Activated CD8-positive, alpha-beta T cell treated with anti-CD3 and anti-CD28 coated beads for 36 hours (primary cell): Measurements from ENCODE around the gene SLC6A19. TPM values are rescaled to one million over a fixed set of nuclear protein-coding genes. Genes with fewer than 3 reads are reported as not detected.

ENCODE experiments used
- ATAC-seq: fragments of 200-7000 bp; cut with Tn5 transposase; one replicate; pipeline ENCODE4 v1.10.0; 2021; ENCODE audit warnings: mild to moderate bottlenecking, moderate library complexity
- CTCF ChIA-PET: fragments of 350-600 bp; sonication (Branson Sonifier 250); formaldehyde crosslinking; loops from one replicate; lab custom pipeline; 2021; ENCODE audit warnings: antibody characterized with exemption; lab: Charles Lee
- POLR2A ChIA-PET: fragments of 350-600 bp; sonication (Branson Sonifier 250); formaldehyde crosslinking; loops from one replicate; lab custom pipeline; 2021; ENCODE audit warnings: antibody characterized with exemption; lab: Charles Lee
- DNase-seq: peaks from one replicate; pipeline ENCODE4 v3.0.0-alpha.2; 2020
- H3K27ac Mint-ChIP-seq: one replicate; pipeline ENCODE4 v1.8.0; 2021; ENCODE audit warnings: mild to moderate bottlenecking, mixed read lengths
- H3K27me3 Mint-ChIP-seq: one replicate; pipeline ENCODE4 v1.8.0; 2021; ENCODE audit warnings: mixed read lengths
- H3K36me3 Mint-ChIP-seq: one replicate; pipeline ENCODE4 v1.8.0; 2021; ENCODE audit warnings: low read depth, mixed read lengths
- H3K4me1 Mint-ChIP-seq: one replicate; pipeline ENCODE4 v1.8.0; 2021; ENCODE audit warnings: low read depth, mixed read lengths
- H3K4me3 Mint-ChIP-seq: one replicate; pipeline ENCODE4 v1.8.0; 2021; ENCODE audit warnings: mild to moderate bottlenecking, moderate library complexity, mixed read lengths
- H3K9me3 Mint-ChIP-seq: one replicate; pipeline ENCODE4 v1.8.0; 2021; ENCODE audit warnings: mixed read lengths
- intact Hi-C: fragments of 100-400 bp; cut with micrococcal nuclease; formaldehyde crosslinking; loops from one replicate; pipeline ENCODE4 v1.10.0; 2022
- total RNA-seq, 2 experiments: library from RNA; stranded (reverse); gene quantifications; one replicate each; pipeline ENCODE4 v1.2.3, GENCODE V29; 2021
- TF ChIP-seq, protein P1 (sequence below): fragments of 200-600 bp; IDR thresholded peaks from one replicate; pipeline ENCODE4 v1.8.0; 2022; ENCODE audit warnings: antibody characterized with exemption, mild to moderate bottlenecking

SLC6A19 gene
- total RNA-seq, 2 experiments from 2014 or later, result not detected

DNA sequence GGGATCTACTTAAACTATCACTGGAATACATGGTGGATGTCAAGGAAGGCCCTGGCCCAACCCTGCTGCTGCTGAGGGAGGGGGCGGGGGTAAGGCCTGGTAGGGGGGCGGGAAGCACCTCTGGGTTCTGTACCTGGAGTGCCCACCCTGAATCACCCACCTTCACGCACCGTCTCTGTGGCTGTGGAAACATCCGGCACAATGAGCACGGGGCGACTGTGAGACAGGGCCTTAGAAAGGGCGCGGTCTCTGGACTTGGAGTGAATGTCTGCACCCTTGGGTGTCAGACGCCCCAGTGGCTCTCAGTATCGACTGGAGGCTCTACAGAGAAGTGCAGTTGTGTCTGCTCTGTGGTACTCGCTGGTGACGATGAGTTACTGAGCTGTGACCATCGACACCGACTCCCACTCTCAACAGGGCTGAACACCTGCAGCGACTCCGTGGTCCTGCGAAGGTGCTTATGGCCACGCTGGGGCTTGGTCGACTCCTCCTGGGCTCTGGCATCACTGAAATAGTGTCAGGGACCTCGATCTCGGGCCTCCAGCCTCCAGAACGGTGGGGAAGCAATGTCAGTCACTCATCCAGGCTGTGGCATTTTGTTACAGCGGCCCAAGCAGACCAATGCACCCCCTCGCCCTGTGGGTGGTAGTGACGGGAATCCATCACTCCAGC is 25.5 kb upstream of the SLC6A19 start:
- CTCF ChIA-PET, result no interaction called here

DNA sequence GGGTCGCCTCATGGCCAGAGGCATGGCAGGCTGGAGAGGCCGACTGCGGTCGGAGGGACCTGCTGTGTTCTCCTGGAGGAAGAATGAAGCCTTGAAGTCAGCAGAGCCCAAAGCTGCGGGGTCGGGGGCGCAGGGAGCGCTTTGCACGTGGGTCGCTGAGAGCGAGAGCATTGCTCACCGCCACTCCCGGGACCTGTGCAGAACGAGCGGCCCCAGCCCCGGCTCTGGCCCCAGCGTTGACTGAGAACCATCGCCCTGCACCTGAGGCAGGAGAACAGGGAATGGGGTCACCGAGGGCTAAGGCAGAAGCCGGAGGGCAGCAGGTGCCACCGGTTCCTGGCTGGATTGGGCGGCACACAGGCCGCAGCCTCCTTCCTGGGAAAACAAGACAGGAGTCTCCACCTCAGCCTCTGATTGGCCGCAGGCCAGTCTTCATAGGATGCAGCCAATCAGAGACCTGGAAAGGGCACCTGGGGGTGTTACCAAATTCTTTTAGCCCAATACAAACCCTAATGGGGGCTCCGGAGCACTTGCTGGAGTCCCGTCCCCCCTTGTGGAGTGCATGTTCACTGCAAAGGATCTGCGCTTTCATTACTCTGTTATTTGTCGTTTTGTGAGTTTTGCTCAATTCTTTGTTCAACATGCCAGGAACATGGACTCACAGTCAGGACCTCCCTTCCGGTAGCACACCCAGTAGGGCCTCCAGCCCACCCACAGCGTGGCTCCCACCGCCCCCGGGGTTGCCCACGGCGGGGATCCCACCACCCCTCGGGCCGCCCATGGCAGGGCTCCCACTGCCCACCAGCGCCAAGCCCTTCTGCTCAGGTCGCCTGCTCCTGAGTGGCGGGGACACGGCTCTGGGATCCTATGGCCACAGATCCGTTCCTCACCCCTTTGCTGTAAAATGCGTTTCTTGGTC is 24.7 kb upstream of the SLC6A19 start:
- H3K36me3 Mint-ChIP-seq, result no peaks in the 10 kb centered on the region

More for the DNA sequence above, 25.5 kb upstream of the SLC6A19 start:
- Mint-ChIP-seq H3K27ac (no peak overlapping the region), H3K36me3 (no peaks in the 10 kb centered on the region), H3K4me3 (no peak overlapping the region), H3K4me1 (peaks cover 5% of the 10 kb centered on the region), H3K9me3 (no peaks in the 10 kb centered on the region), H3K27me3 (no peaks in the 10 kb centered on the region)
- POLR2A ChIA-PET, result no interaction called here
- no peak for ATAC-seq
- intact Hi-C loops, result no loop called here
- TF ChIP-seq, protein P1, sequence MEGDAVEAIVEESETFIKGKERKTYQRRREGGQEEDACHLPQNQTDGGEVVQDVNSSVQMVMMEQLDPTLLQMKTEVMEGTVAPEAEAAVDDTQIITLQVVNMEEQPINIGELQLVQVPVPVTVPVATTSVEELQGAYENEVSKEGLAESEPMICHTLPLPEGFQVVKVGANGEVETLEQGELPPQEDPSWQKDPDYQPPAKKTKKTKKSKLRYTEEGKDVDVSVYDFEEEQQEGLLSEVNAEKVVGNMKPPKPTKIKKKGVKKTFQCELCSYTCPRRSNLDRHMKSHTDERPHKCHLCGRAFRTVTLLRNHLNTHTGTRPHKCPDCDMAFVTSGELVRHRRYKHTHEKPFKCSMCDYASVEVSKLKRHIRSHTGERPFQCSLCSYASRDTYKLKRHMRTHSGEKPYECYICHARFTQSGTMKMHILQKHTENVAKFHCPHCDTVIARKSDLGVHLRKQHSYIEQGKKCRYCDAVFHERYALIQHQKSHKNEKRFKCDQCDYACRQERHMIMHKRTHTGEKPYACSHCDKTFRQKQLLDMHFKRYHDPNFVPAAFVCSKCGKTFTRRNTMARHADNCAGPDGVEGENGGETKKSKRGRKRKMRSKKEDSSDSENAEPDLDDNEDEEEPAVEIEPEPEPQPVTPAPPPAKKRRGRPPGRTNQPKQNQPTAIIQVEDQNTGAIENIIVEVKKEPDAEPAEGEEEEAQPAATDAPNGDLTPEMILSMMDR, result no peak
- DNase-seq, result no peak

DNA sequence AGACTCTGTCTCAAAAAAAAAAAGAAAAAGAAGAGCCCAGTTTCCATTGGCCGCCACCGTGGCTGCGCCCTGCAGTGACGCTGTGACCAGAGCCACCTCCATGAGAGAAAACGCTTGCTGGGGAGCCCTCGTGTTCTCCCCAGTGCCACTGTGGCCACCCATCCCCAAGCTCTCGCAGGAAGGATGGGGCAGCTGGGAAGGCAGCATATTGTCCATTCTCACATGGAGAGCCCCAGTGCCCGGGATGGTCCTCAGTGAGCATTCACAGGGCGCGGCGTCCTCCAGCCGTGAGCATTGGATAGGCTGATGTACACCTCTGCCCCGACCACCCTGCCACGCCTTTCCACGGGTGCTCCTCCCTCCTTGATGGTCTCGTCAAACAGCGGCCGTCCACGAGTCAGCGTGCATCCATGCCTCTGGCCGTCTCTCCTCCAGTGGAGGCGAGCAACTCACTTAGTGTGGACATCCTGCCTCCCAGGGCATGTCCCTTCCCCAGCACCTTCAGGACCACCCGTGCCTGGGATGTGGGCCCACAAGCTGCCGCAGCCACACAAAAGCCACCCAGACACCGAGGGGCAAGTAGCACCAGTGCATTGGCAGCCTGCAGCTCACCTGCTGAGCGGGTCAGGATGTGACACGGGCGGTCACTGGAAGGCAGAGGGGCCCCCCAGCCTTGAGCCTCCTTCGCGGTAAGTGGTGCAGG is 23.4 kb upstream of the SLC6A19 start:
- ChIA-PET CTCF (no interaction called here), POLR2A (no interaction called here)
- TF ChIP-seq, protein P1, result no peak
- H3K4me1 Mint-ChIP-seq, result peaks cover 3% of the 10 kb centered on the region
- no peaks in the 10 kb centered on the region for H3K36me3 Mint-ChIP-seq
- no peak for ATAC-seq
- no peaks in the 10 kb centered on the region for H3K27me3 Mint-ChIP-seq
- H3K9me3 Mint-ChIP-seq, result no peaks in the 10 kb centered on the region
- no peak overlapping the region for H3K27ac Mint-ChIP-seq
- no peak overlapping the region for H3K4me3 Mint-ChIP-seq
- DNase-seq, result no peak
- intact Hi-C loops, result no loop called here

More for the DNA sequence above, 24.7 kb upstream of the SLC6A19 start:
- Mint-ChIP-seq H3K9me3 (no peaks in the 10 kb centered on the region), H3K4me1 (peaks cover 5% of the 10 kb centered on the region), H3K27ac (no peak overlapping the region), H3K4me3 (no peak overlapping the region), H3K27me3 (no peaks in the 10 kb centered on the region)
- DNase-seq (no peak), ATAC-seq (no peak)
- TF ChIP-seq, protein P1, result no peak
- intact Hi-C loops, result no loop called here
- CTCF ChIA-PET, result no interaction called here
- POLR2A ChIA-PET, result no interaction called here

DNA sequence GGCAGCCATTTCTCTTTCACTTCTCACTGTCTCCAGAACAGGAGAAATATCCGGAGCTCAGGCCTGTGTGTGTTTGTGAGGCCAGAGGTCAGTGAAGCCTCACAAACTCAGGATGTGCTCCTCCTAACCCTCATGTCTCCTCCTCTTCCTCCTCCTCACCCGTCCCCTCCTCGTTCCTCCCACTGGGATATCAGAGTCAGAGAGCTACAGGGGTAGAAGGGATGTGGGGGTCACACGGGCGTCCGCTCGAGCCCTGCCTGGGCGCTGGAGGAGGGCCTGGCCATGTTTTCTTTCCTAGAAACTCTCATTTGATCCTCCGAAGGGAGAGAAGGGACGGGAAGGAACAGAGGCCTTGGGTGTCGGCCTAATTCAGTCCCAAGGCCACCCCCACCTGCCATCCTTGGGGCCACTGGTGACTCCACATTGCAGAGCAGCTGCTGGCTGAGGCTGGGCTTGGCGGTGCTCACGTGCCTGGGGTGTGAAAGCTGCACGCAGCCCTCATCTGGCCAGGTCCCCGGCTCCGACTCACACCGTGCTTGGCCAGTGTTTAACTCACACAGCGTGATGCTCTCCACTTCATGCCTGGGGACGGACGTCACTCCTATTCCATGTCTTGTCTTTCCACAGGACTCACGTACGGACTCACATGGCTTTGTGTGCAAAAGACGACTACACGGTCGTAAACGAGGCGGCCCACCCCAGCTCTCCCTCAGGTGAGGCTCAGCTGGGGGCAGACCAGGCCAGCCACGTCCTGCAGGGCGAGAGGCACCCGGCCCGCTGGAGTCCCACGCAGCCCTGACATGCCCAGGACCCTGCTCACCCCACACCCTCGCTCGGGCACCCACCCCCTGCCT is 22.6 kb upstream of the SLC6A19 start:
- Mint-ChIP-seq H3K4me1 (no peaks in the 10 kb centered on the region), H3K27me3 (no peaks in the 10 kb centered on the region), H3K9me3 (no peaks in the 10 kb centered on the region), H3K36me3 (no peaks in the 10 kb centered on the region), H3K4me3 (no peak overlapping the region), H3K27ac (no peak overlapping the region)
- ChIA-PET CTCF (no interaction called here), POLR2A (no interaction called here)
- DNase-seq (no peak), ATAC-seq (no peak)
- TF ChIP-seq, protein P1, result no peak
- intact Hi-C loops, result no loop called here
